HEK293T (cell line): ENCODE results near the gene DUSP9.

Experiments
- ARNT ChIP-seq: fragments of 450-650 bp; IDR thresholded peaks from 2 replicates; pipeline ENCODE4 v1.6.1; 2017; ENCODE audit warnings: mild to moderate bottlenecking
- BHLHE40 ChIP-seq: fragments of 450-650 bp; IDR thresholded peaks from 2 replicates; pipeline ENCODE4 v1.6.1; 2016; ENCODE audit warnings: mild to moderate bottlenecking, moderate library complexity, borderline replicate concordance
- FOXA1 ChIP-seq: fragments of 450-650 bp; IDR thresholded peaks from 2 replicates; pipeline ENCODE4 v1.6.1; 2016; ENCODE audit warnings: mild to moderate bottlenecking
- FOXK2 ChIP-seq: fragments of 450-650 bp; IDR thresholded peaks from 2 replicates; pipeline ENCODE4 v1.6.1; 2016; ENCODE audit warnings: mild to moderate bottlenecking
- L3MBTL2 ChIP-seq: fragments of 450-650 bp; conservative IDR thresholded peaks from 2 replicates; pipeline ENCODE4 v1.6.1; 2016; ENCODE audit warnings: mild to moderate bottlenecking
- SUZ12 ChIP-seq: fragments of 450-650 bp; IDR thresholded peaks from 2 replicates; pipeline ENCODE4 v1.6.1; 2016; ENCODE audit warnings: mild to moderate bottlenecking
- TARDBP ChIP-seq: fragments of 450-650 bp; IDR thresholded peaks from 2 replicates; pipeline ENCODE4 v1.6.1; 2016
- ZNF384 ChIP-seq: fragments of 450-650 bp; IDR thresholded peaks from 2 replicates; pipeline ENCODE4 v1.6.1; 2016

DNA sequence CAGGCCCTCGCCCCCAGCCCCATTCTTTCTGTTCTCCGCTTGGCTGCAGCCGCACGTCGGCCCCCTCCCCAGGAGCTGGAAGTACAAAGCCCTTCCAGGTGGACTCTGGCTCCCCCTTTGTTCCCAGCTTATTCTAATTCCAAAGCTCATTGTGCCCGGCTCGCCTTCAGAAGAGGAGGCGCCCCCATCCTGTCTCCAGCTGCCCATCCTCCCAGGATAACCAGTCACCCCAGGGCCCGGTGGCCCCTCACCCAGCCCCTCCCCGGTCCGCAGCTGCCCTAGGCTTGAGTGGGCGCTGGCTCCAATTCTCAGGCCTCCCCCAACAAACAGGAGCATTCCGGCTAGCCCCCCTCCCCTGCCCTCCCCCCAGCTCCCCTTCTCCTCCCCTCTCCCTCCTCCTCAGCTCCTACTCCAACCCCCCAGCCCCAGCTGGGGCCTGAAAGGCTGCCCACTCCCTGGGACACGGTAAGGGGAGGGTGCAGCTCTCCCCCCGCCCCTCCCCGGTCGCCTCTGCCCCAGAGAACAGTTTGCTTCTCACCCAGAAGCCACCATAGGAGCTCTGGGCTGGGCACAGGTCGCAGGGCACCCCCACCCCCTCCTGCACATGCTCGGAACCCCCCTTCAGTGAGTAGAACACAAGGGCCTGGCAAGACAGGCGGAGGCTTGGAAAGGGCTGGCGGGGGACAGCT, 37.6 kb downstream of the DUSP9 start:
- TF ChIP-seq TARDBP: no peak
- no peak for TF ChIP-seq SUZ12
- TF ChIP-seq ZNF384: no peak
- no peak for TF ChIP-seq FOXK2
- no peak for TF ChIP-seq BHLHE40
- TF ChIP-seq FOXA1: no peak
- TF ChIP-seq ARNT: no peak
- TF ChIP-seq L3MBTL2: no peak
